Esophagus muscularis mucosa (tissue), 3 donors: ENCODE results near the gene SIAH3.

Source experiments
- CTCF ChIP-seq, 3 experiments: fragments of 200-600 bp in 2 of 3; fragments of 450-650 bp in 1 of 3; sonication (generic) in 2 of 3; IDR thresholded peaks; one replicate each; pipeline ENCODE4 v1.5.1; 2017 to 2019; ENCODE audit warnings: antibody characterized with exemption in 3 of 3, mild to moderate bottlenecking in 2 of 3, moderate library complexity in 1 of 3
- POLR2A ChIP-seq: fragments of 450-650 bp; IDR thresholded peaks from one replicate; pipeline ENCODE4 v1.6.1; 2017; ENCODE audit warnings: antibody characterized with exemption, moderate library complexity, mild to moderate bottlenecking, low read depth

GRCh38 chr13:45750566-45750965 lies 101.0 kb downstream of the SIAH3 start:
- TF ChIP-seq CTCF (IDR thresholded peaks at IDR 0.05): no peak
- no peak for TF ChIP-seq POLR2A
